PC-9 (cell line): ENCODE data around the gene MYO1A. TPM values are rescaled to one million over a fixed set of nuclear protein-coding genes. Genes with fewer than 3 reads are reported as not detected.

Source experiments
- BruUV-seq: library from RNA; stranded (reverse); fragments of 400-500 nt; replicated peaks from 2 replicates; lab custom pipeline; 2021; lab: Mats Ljungman, UMichigan
- CTCF ChIA-PET: fragments of 300-600 bp; sonication (Branson Sonifier 250); formaldehyde crosslinking; loops from one replicate; lab custom pipeline; 2022; ENCODE audit warnings: antibody characterized with exemption; lab: Charles Lee
- POLR2A ChIA-PET: fragments of 300-600 bp; sonication (Branson Sonifier 250); formaldehyde crosslinking; loops from one replicate; lab custom pipeline; 2022; ENCODE audit warnings: antibody characterized with exemption; ENCODE audit not compliant: unreplicated experiment; lab: Charles Lee
- DNase-seq, 2 experiments: peaks; one replicate each; pipeline versions ENCODE4 v3.0.0 to v3.0.0-alpha.2; 2015 to 2022; ENCODE audit warnings: mixed read lengths in 1 of 2
- H2AFZ ChIP-seq: fragments of 200-600 bp; sonication (generic); 2 replicates; pipeline ENCODE4 v1.8.1; 2017; ENCODE audit warnings: antibody characterized with exemption
- H3F3A ChIP-seq: fragments of 200-600 bp; sonication (generic); 2 replicates; pipeline ENCODE4 v1.8.1; 2017; ENCODE audit warnings: antibody characterized with exemption, mild to moderate bottlenecking, low read depth; ENCODE audit not compliant: insufficient read depth
- H3K27ac ChIP-seq: fragments of 200-600 bp; sonication (generic); 2 replicates; pipeline ENCODE4 v1.6.1; 2016; ENCODE audit warnings: mixed run types
- H3K27me3 ChIP-seq: fragments of 200-600 bp; sonication (generic); 2 replicates; pipeline ENCODE4 v1.6.1; 2016; ENCODE audit warnings: low read depth, mixed run types; ENCODE audit not compliant: insufficient read depth
- H3K36me3 ChIP-seq: fragments of 200-600 bp; sonication (generic); 2 replicates; pipeline ENCODE4 v1.6.1; 2016; ENCODE audit warnings: low read depth, mixed run types
- H3K4me1 ChIP-seq: fragments of 200-600 bp; sonication (generic); replicated peaks from 2 replicates; pipeline ENCODE4 v1.6.1; 2016; ENCODE audit warnings: mixed run types; ENCODE audit not compliant: insufficient read depth
- H3K4me2 ChIP-seq: fragments of 200-600 bp; sonication (generic); 2 replicates; pipeline ENCODE4 v1.6.1; 2017; ENCODE audit warnings: mixed run types
- H3K4me3 ChIP-seq: fragments of 200-600 bp; sonication (generic); 2 replicates; pipeline ENCODE4 v1.6.1; 2016; ENCODE audit warnings: mixed run types
- H3K79me2 ChIP-seq: fragments of 200-600 bp; sonication (generic); 2 replicates; pipeline ENCODE4 v1.6.1; 2017; ENCODE audit warnings: low read depth, mixed run types
- H3K9me2 ChIP-seq: fragments of 200-600 bp; sonication (generic); 2 replicates; pipeline ENCODE4 v1.8.1; 2017; ENCODE audit warnings: mild to moderate bottlenecking; ENCODE audit not compliant: insufficient read depth
- H3K9me3 ChIP-seq: fragments of 200-600 bp; sonication (generic); 2 replicates; pipeline ENCODE4 v1.8.1; 2016; ENCODE audit warnings: low read depth; ENCODE audit not compliant: insufficient read depth
- H4K20me1 ChIP-seq: fragments of 200-600 bp; sonication (generic); 2 replicates; pipeline ENCODE4 v1.8.1; 2017; ENCODE audit not compliant: insufficient read depth
- EZH2 ChIP-seq: fragments of 200-600 bp; sonication (generic); IDR thresholded peaks from 2 replicates; pipeline ENCODE4 v1.8.0; 2017; ENCODE audit warnings: antibody characterized with exemption, low read depth
- intact Hi-C: fragments of 100-400 bp; cut with micrococcal nuclease; formaldehyde crosslinking; loops from one replicate; pipeline ENCODE4 v1.10.0; 2022; ENCODE audit not compliant: unreplicated experiment
- total RNA-seq: library from RNA; stranded (reverse); gene quantifications from 2 replicates; pipeline ENCODE4 v1.2.3, GENCODE V29; 2021
- TF ChIP-seq, protein P1 (sequence below): fragments of 200-600 bp; sonication (generic); conservative IDR thresholded peaks from 2 replicates; pipeline ENCODE4 v1.6.1; 2017; ENCODE audit warnings: mixed run types, antibody characterized with exemption, mild to moderate bottlenecking, moderate library complexity

The MYO1A gene
- total RNA-seq, 1 experiment from 2014 or later = not detected

DNA sequence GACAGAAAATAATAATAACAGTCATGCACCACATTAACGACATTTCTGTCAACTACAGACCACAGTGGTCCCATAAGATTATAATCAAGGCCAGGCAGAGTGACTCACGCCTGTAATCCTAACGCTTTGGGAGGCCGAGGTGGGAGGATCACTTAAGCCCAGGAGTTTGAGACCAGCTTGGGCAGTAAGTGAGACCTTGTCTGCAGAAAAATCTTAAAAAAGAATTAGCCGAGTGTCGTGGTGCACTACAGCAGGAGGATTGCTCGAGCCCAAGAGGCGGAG is 47.6 kb upstream of the MYO1A start:
- no TSS peak for BruUV-seq
- Histone ChIP-seq H3K4me3 (no peak overlapping the region), H2AFZ (no peak overlapping the region), H3K79me2 (no peaks in the 10 kb centered on the region), H3K4me2 (no peak overlapping the region), H3K9me3 (no peaks in the 10 kb centered on the region), H3K36me3 (peaks cover 4% of the 10 kb centered on the region; the same call in 1 of the 2 replicates), H3K27me3 (no peaks in the 10 kb centered on the region), H3F3A (peaks cover 21% of the 10 kb centered on the region), H3K4me1 (no peaks in the 10 kb centered on the region), H4K20me1 (0 out of 2 replicates have a peak, but pooled peaks cover 2% of the 10 kb centered on the region), H3K27ac (no peak overlapping the region), H3K9me2 (no peaks in the 10 kb centered on the region)
- intact Hi-C loops = no loop called here
- POLR2A ChIA-PET = interaction anchor here (0.6 to 0.7 kb wide), 2 partner anchors 24 to 28 kb away, joined by 3 to 20 read pairs; no protein-coding TSS in a partner anchor
- TF ChIP-seq, protein P1, sequence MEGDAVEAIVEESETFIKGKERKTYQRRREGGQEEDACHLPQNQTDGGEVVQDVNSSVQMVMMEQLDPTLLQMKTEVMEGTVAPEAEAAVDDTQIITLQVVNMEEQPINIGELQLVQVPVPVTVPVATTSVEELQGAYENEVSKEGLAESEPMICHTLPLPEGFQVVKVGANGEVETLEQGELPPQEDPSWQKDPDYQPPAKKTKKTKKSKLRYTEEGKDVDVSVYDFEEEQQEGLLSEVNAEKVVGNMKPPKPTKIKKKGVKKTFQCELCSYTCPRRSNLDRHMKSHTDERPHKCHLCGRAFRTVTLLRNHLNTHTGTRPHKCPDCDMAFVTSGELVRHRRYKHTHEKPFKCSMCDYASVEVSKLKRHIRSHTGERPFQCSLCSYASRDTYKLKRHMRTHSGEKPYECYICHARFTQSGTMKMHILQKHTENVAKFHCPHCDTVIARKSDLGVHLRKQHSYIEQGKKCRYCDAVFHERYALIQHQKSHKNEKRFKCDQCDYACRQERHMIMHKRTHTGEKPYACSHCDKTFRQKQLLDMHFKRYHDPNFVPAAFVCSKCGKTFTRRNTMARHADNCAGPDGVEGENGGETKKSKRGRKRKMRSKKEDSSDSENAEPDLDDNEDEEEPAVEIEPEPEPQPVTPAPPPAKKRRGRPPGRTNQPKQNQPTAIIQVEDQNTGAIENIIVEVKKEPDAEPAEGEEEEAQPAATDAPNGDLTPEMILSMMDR = no peak
- no peak for TF ChIP-seq EZH2
- DNase-seq = no peak
- CTCF ChIA-PET = no interaction called here

DNA sequence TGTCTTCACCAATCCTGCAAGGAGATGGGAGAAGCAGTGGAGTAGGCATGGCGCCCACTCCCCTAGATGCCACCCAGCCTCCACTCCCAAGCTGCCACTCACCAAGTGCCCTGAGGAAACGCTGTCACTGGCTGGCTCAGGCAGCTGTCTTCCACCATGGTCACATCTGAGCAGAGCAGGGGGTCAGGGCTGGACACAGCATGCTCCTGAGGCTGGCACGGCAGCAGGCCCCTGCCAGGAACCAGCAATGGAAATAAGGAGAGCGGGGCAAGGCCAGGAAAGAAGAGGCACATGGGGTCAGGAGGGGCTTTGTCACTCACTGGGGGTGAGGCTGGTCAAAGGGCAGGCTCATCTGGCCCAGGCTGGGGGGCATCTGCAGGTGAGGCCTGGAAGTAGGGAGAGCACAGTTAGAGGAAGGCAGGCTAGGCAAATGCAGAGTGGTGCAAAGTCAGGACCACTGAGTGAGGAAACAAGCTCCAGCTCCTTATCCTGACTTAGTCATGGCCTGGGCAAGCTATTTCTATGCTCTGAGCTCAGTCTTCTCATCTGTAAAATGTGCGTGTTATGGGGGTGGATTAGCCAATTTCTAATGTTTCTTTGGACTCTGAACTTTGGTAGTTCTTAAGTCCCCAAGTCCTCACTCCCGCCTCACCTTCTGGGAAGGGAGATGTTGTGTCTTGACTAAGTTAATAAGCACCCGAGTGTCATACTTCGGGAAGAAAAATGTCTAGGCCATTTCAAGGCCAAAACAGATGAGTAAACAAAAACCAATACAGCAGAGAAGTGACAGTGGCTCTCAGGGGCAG is 47.0 kb upstream of the MYO1A start:
- Histone ChIP-seq H3K27ac (no peak overlapping the region), H3K79me2 (no peaks in the 10 kb centered on the region), H3K27me3 (no peaks in the 10 kb centered on the region), H3F3A (peaks cover 17% of the 10 kb centered on the region), H3K36me3 (peaks cover 4% of the 10 kb centered on the region; the same call in 1 of the 2 replicates), H3K9me3 (no peaks in the 10 kb centered on the region), H3K4me2 (no peak overlapping the region), H2AFZ (no peak overlapping the region), H3K9me2 (no peaks in the 10 kb centered on the region), H3K4me3 (no peak overlapping the region), H4K20me1 (0 out of 2 replicates have a peak, but pooled peaks cover 3% of the 10 kb centered on the region), H3K4me1 (no peaks in the 10 kb centered on the region)
- BruUV-seq = no TSS peak
- no peak for DNase-seq
- CTCF ChIA-PET = interaction anchor here (0.5 kb wide), 1 partner anchor 86 kb away, joined by 5 read pairs; no protein-coding TSS in a partner anchor
- intact Hi-C loops = no loop called here
- no peak for TF ChIP-seq EZH2
- TF ChIP-seq, protein P1 = no peak
- POLR2A ChIA-PET = interaction anchor here (0.6 to 0.7 kb wide), 2 partner anchors 23 to 27 kb away, joined by 3 to 20 read pairs; no protein-coding TSS in a partner anchor

GRCh38 chr12:57096099-57096572 is 46.2 kb upstream of the MYO1A start:
- ChIA-PET POLR2A (interaction anchor here (0.5 kb wide), 1 partner anchor 32 kb away, joined by 4 read pairs; the partner anchor contains the start of gene LRP1), CTCF (interaction anchor here (0.5 kb wide), 1 partner anchor 87 kb away, joined by 5 read pairs; no protein-coding TSS in a partner anchor)
- H3K27me3 ChIP-seq = no peaks in the 10 kb centered on the region
- H3K36me3 ChIP-seq = peaks cover 4% of the 10 kb centered on the region; the same call in 1 of the 2 replicates
- TF ChIP-seq EZH2 = no peak
- TF ChIP-seq, protein P1 = no peak
- intact Hi-C loops = no loop called here
- H3K4me2 ChIP-seq = no peak overlapping the region
- H3K9me3 ChIP-seq = no peaks in the 10 kb centered on the region
- no TSS peak for BruUV-seq
- H3K9me2 ChIP-seq = no peaks in the 10 kb centered on the region
- H3K79me2 ChIP-seq = no peaks in the 10 kb centered on the region
- no peaks in the 10 kb centered on the region for H3K4me1 ChIP-seq
- no peak for DNase-seq
- no peak overlapping the region for H2AFZ ChIP-seq
- H3K27ac ChIP-seq = no peak overlapping the region
- 0 out of 2 replicates have a peak, but pooled peaks cover 3% of the 10 kb centered on the region for H4K20me1 ChIP-seq
- H3F3A ChIP-seq = peaks cover 17% of the 10 kb centered on the region
- no peak overlapping the region for H3K4me3 ChIP-seq
